ENCODE data around the gene ANTKMT.

DNA sequence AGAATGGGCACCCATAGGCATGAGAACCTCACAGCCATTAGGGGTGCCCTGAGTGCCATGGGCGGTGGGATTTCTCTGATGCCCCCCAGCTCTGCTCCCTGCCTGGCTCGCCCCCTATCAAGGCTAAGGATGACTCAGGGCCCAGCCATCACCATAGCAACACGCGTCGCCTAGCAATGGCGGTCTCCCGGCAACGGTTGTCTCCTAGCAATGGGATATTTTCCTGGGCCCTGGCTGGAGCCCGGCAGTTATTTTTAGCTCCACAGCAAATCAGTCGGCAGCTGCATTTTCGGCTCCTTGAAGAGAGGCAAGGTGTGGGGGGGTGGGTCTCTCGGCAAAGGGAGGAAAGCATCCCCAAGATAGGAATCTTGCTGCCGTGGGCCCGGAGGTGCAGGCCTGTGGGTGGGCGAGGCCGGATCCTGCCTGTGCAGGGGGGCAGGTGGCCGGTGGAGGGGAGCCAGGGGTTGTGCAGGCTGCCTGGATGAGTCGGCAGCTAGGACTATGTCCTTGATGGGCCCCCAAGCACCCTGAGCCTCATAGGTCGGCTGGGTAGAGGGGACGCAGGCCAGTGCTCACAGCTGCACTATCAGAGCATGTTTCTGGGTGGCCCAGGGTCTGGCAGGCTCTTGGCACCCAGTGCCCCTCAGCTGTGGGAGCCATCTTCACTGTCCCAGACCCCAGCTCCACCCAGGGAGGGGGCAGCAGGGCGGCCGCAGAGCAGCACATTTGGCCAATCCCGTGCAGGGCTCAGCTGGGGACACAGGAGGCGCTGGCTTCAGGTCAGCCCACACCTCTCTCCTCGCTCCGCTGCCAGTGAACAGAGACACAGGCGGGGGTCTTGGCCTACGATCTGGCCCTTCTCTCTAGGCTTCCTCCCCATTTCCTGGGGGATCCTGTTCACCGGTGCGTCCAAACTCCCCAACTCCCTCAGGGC, 11.1 kb upstream of the ANTKMT start:
- TF ChIP-seq, protein P1, sequence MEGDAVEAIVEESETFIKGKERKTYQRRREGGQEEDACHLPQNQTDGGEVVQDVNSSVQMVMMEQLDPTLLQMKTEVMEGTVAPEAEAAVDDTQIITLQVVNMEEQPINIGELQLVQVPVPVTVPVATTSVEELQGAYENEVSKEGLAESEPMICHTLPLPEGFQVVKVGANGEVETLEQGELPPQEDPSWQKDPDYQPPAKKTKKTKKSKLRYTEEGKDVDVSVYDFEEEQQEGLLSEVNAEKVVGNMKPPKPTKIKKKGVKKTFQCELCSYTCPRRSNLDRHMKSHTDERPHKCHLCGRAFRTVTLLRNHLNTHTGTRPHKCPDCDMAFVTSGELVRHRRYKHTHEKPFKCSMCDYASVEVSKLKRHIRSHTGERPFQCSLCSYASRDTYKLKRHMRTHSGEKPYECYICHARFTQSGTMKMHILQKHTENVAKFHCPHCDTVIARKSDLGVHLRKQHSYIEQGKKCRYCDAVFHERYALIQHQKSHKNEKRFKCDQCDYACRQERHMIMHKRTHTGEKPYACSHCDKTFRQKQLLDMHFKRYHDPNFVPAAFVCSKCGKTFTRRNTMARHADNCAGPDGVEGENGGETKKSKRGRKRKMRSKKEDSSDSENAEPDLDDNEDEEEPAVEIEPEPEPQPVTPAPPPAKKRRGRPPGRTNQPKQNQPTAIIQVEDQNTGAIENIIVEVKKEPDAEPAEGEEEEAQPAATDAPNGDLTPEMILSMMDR (conservative IDR thresholded peaks at IDR 0.05 in 1 of 2, IDR thresholded peaks at IDR 0.05 in 1 of 2; ENCODE audit: low read depth in 1 of 2, low read length in 2 of 2) = no peak
- TF ChIP-seq EZH2 (IDR thresholded peaks at IDR 0.05; ENCODE audit: low read length, missing control alignments) = no peak

Data from fibroblast of lung (primary cell).